ENCODE results near the gene PEPD.

The PEPD gene

DNA sequence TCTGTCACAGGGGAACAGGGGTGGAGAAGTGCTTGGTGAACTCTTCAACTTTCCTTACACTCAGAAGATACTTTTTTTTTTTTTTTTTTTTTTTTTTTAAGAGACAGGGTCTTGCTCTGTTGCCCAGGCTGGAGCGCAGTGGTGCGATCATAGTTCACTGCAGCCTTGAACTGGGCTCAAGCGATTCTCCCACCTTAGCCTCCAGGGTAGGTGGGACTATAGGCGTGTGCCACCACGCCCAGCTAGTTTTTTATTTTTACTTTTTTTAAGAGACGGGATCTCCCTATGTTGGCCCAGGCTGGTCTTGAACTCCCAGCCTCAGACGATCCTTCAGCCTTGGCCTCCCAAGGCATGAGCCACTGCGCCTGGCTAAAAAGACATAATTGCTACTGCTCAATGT is 136.6 kb downstream of the PEPD start:
- no peaks in the 10 kb centered on the region for H3K4me1 ChIP-seq (ENCODE audit: low read depth, poor library complexity, severe bottlenecking)
- no peak overlapping the region for H3K4me2 ChIP-seq
- TF ChIP-seq, protein P1, sequence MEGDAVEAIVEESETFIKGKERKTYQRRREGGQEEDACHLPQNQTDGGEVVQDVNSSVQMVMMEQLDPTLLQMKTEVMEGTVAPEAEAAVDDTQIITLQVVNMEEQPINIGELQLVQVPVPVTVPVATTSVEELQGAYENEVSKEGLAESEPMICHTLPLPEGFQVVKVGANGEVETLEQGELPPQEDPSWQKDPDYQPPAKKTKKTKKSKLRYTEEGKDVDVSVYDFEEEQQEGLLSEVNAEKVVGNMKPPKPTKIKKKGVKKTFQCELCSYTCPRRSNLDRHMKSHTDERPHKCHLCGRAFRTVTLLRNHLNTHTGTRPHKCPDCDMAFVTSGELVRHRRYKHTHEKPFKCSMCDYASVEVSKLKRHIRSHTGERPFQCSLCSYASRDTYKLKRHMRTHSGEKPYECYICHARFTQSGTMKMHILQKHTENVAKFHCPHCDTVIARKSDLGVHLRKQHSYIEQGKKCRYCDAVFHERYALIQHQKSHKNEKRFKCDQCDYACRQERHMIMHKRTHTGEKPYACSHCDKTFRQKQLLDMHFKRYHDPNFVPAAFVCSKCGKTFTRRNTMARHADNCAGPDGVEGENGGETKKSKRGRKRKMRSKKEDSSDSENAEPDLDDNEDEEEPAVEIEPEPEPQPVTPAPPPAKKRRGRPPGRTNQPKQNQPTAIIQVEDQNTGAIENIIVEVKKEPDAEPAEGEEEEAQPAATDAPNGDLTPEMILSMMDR (conservative IDR thresholded peaks at IDR 0.05; ENCODE audit: low read depth, low read length), result no peak
- no peaks in the 10 kb centered on the region; the same call in 1 of the 2 replicates for H3K36me3 ChIP-seq (ENCODE audit: insufficient read depth)
- peaks cover 35% of the 10 kb centered on the region for H3K79me2 ChIP-seq (ENCODE audit: insufficient read depth, low read depth)
- H3K27ac ChIP-seq, result no peak overlapping the region
- H4K20me1 ChIP-seq (ENCODE audit: insufficient read depth), result no peaks in the 10 kb centered on the region
- H3K27me3 ChIP-seq (ENCODE audit: insufficient read depth, low read depth), result no peaks in the 10 kb centered on the region
- H3K9ac ChIP-seq, result no peak overlapping the region
- H3K4me3 ChIP-seq (IDR thresholded peaks at IDR 0.05; ENCODE audit: insufficient read depth, low read depth, low read length), result no peak overlapping the region
- H2AFZ ChIP-seq (ENCODE audit: low read depth), result no peak overlapping the region

DNA sequence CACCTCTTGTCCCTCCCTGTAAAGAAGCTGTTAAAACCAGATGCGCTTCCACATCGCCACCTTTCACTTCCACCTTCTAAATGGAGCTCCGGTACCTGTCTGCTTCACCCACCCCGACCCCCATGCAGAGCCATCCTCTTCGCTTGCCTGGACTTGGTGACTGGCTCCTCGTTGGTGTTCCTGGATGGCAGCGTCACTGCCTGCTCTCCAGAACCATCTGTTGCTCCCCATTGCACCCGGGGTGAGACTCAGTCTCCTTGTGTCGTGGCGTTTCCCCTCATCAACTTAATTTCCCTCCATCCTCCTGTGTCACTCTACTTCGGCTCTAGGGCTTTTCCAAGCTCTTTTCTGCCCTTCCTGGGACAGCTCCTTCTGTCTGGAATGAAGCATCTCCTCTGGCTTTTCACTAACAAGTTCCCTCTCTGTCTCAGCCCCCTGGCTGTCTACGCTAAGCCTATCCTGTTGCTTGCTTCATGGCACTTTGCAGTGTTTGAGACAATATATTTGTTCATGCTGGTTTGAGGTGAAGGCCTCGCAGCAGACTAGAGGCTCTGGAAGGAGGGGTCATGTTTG is 137.8 kb downstream of the PEPD start:
- H3K79me2 ChIP-seq (ENCODE audit: insufficient read depth, low read depth), result peaks cover 47% of the 10 kb centered on the region
- H3K27ac ChIP-seq, result no peak overlapping the region
- no peak overlapping the region for H3K4me3 ChIP-seq (IDR thresholded peaks at IDR 0.05; ENCODE audit: insufficient read depth, low read depth, low read length)
- no peak overlapping the region for H3K4me2 ChIP-seq
- no peak overlapping the region for H3K9ac ChIP-seq
- H3K4me1 ChIP-seq (ENCODE audit: low read depth, poor library complexity, severe bottlenecking), result no peaks in the 10 kb centered on the region
- H2AFZ ChIP-seq (ENCODE audit: low read depth), result no peak overlapping the region
- no peaks in the 10 kb centered on the region for H3K27me3 ChIP-seq (ENCODE audit: insufficient read depth, low read depth)
- no peaks in the 10 kb centered on the region; the same call in 1 of the 2 replicates for H3K36me3 ChIP-seq (ENCODE audit: insufficient read depth)
- H4K20me1 ChIP-seq (ENCODE audit: insufficient read depth), result peaks cover 5% of the 10 kb centered on the region; the same call in 1 of the 2 replicates
- TF ChIP-seq, protein P1 (conservative IDR thresholded peaks at IDR 0.05; ENCODE audit: low read depth, low read length), result no peak

DNA sequence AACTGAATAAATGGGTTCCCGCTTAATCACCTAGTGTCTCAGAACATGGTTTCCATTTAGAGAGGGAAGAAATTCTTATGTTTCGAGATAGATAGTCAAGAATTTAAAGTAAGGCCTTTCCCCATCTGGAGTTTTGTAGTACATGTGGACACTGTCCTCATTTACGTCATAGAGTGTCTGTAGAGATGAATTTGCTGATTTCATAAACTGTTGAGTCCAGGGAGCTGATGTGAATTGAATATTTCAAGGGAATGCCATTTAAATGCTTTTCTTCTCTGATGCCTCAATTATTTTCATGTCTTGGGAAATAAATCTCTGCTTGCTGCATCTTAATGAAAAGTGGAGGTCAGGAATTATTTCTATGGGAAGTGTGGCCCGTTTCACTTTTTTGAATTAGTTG is 138.6 kb downstream of the PEPD start:
- Histone ChIP-seq H3K4me3 (IDR thresholded peaks at IDR 0.05; ENCODE audit: insufficient read depth, low read depth, low read length) (no peak overlapping the region), H3K9ac (no peak overlapping the region), H3K36me3 (ENCODE audit: insufficient read depth) (no peaks in the 10 kb centered on the region; the same call in 1 of the 2 replicates), H3K79me2 (ENCODE audit: insufficient read depth, low read depth) (peaks cover 55% of the 10 kb centered on the region), H4K20me1 (ENCODE audit: insufficient read depth) (peaks cover 11% of the 10 kb centered on the region), H3K27ac (no peak overlapping the region), H3K4me2 (no peak overlapping the region), H3K27me3 (ENCODE audit: insufficient read depth, low read depth) (no peaks in the 10 kb centered on the region), H2AFZ (ENCODE audit: low read depth) (no peak overlapping the region), H3K4me1 (ENCODE audit: low read depth, poor library complexity, severe bottlenecking) (peaks cover 4% of the 10 kb centered on the region)
- TF ChIP-seq, protein P1 (conservative IDR thresholded peaks at IDR 0.05; ENCODE audit: low read depth, low read length), result no peak

DNA sequence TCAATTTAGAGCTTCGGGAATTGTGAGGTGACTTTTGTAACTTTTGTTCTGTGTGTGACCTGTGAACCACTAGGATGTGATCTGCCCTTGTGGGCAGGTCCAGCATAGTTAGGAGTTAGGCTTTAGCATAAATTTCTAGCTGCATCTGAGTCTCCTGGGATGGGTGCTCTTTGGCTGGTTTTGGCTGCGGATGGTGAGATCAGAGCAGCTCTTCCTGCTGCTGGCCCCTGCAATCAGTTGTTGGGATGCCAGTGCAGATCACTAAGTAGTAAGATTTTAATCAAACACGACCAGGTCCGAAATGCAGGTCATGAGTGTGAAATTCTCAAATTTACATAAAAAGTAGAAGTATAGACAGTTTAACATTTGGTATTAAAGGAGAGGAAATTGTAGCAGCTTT is 139.6 kb downstream of the PEPD start:
- Histone ChIP-seq H2AFZ (ENCODE audit: low read depth) (no peak overlapping the region), H3K4me3 (IDR thresholded peaks at IDR 0.05; ENCODE audit: insufficient read depth, low read depth, low read length) (no peak overlapping the region), H3K4me2 (no peak overlapping the region), H3K4me1 (ENCODE audit: low read depth, poor library complexity, severe bottlenecking) (peaks cover 14% of the 10 kb centered on the region), H3K27ac (no peak overlapping the region), H3K27me3 (ENCODE audit: insufficient read depth, low read depth) (no peaks in the 10 kb centered on the region), H3K36me3 (ENCODE audit: insufficient read depth) (no peaks in the 10 kb centered on the region; the same call in 1 of the 2 replicates), H3K9ac (no peak overlapping the region), H4K20me1 (ENCODE audit: insufficient read depth) (peaks cover 12% of the 10 kb centered on the region), H3K79me2 (ENCODE audit: insufficient read depth, low read depth) (peaks cover 65% of the 10 kb centered on the region)
- TF ChIP-seq, protein P1 (conservative IDR thresholded peaks at IDR 0.05; ENCODE audit: low read depth, low read length), result no peak
